Ishikawa (cell line): ENCODE data around the gene GJD3.

Source experiments
- CEBPB ChIP-seq: IDR thresholded peaks from 2 replicates; pipeline ENCODE4 v1.6.1; 2012
- CREB1 ChIP-seq: IDR thresholded peaks from 2 replicates; pipeline ENCODE4 v1.6.1; 2012; ENCODE audit warnings: low read depth
- EGR1 ChIP-seq: IDR thresholded peaks from 2 replicates; pipeline ENCODE4 v1.6.1; 2012
- EP300 ChIP-seq: IDR thresholded peaks from 2 replicates; pipeline ENCODE4 v1.6.1; 2012; ENCODE audit warnings: borderline replicate concordance
- FOXM1 ChIP-seq: IDR thresholded peaks from 2 replicates; pipeline ENCODE4 v1.6.1; 2012; ENCODE audit warnings: low read depth, borderline replicate concordance
- MAX ChIP-seq: IDR thresholded peaks from 2 replicates; pipeline ENCODE4 v1.6.1; 2012
- NFIC ChIP-seq: IDR thresholded peaks from 2 replicates; pipeline ENCODE4 v1.6.1; 2012
- RAD21 ChIP-seq: IDR thresholded peaks from 2 replicates; pipeline ENCODE4 v1.6.1; 2012; ENCODE audit warnings: low read depth
- REST ChIP-seq: IDR thresholded peaks from 2 replicates; pipeline ENCODE4 v1.6.1; 2012; ENCODE audit warnings: low read depth, mild to moderate bottlenecking
- TAF1 ChIP-seq: IDR thresholded peaks from 2 replicates; pipeline ENCODE4 v1.6.1; 2012; ENCODE audit warnings: low read depth, mild to moderate bottlenecking
- TCF12 ChIP-seq: IDR thresholded peaks from 2 replicates; pipeline ENCODE4 v1.6.1; 2012; ENCODE audit warnings: low read depth
- TEAD4 ChIP-seq: IDR thresholded peaks from 2 replicates; pipeline ENCODE4 v1.6.1; 2012
- USF1 ChIP-seq: IDR thresholded peaks from 2 replicates; pipeline ENCODE4 v1.6.1; 2012
- YY1 ChIP-seq: IDR thresholded peaks from 2 replicates; pipeline ENCODE4 v1.6.1; 2012; ENCODE audit warnings: low read depth
- ZBTB7A ChIP-seq: IDR thresholded peaks from 2 replicates; pipeline ENCODE4 v1.6.1; 2012; ENCODE audit warnings: low read depth

Gene GJD3

GRCh38 chr17:40410082-40410481 lies 45.5 kb upstream of the GJD3 start:
- TF ChIP-seq EP300 (no peak), FOXM1 (no peak), TEAD4 (no peak), EGR1 (no peak), YY1 (no peak), NFIC (no peak), RAD21 (no peak), ZBTB7A (no peak), MAX (no peak), CREB1 (no peak), USF1 (no peak), TCF12 (no peak), TAF1 (no peak), CEBPB (no peak), REST (no peak)

GRCh38 chr17:40407460-40407859 lies 42.9 kb upstream of the GJD3 start:
- TF ChIP-seq CEBPB = no peak
- no peak for TF ChIP-seq TCF12
- no peak for TF ChIP-seq TEAD4
- TF ChIP-seq FOXM1 = no peak
- no peak for TF ChIP-seq EGR1
- TF ChIP-seq CREB1 = no peak
- TF ChIP-seq NFIC = no peak
- no peak for TF ChIP-seq TAF1
- no peak for TF ChIP-seq RAD21
- no peak for TF ChIP-seq EP300
- no peak for TF ChIP-seq ZBTB7A
- no peak for TF ChIP-seq YY1
- no peak for TF ChIP-seq REST

- TF ChIP-seq MAX (no peak), EGR1 (no peak), ZBTB7A (no peak), RAD21 (no peak), EP300 (no peak), TAF1 (no peak), CEBPB (no peak), YY1 (no peak), CREB1 (no peak), FOXM1 (no peak), TEAD4 (no peak), TCF12 (no peak), NFIC (no peak), REST (no peak), USF1 (no peak)
Observed at GRCh38 chr17:40404003-40404402, 39.5 kb upstream of the GJD3 start.

GRCh38 chr17:40402668-40403067 lies 38.1 kb upstream of the GJD3 start:
- TF ChIP-seq FOXM1 (no peak), TEAD4 (no peak), TAF1 (no peak), NFIC (no peak), MAX (no peak), RAD21 (no peak), YY1 (no peak), ZBTB7A (no peak), CREB1 (no peak), TCF12 (no peak), USF1 (no peak), REST (no peak), CEBPB (no peak)
